ENCODE data around the gene FKBP5.
"Not testable (repeated sequence)": the region's sequence is repeated elsewhere in the genome, so short reads cannot be mapped to it uniquely, and the experiment has no call there.

FKBP5 gene

DNA sequence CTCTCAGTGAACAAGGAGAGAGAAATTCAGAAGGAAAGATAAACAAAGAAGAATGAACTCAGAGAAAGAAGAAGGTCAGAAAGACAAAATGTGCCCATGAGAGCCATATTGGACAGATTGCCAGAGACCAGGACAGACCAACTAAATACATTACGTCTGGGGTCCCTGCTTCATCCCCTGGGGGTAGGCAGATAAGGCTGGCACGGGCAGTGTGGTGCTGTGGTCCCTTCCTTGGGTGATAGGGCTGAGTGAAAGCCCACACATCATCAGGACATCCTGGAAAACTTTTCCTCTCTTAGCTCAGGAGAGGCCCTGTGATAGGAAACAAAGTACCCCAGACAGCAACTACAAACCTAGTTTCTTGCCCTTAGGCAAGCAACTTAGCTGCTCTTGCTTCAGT lies 34.9 kb upstream of the FKBP5 start:
- DNase-seq: no peak

- no peak for DNase-seq
These were observed 33.5 kb upstream of the FKBP5 start for GRCh38 chr6:35722121-35722761.

DNA sequence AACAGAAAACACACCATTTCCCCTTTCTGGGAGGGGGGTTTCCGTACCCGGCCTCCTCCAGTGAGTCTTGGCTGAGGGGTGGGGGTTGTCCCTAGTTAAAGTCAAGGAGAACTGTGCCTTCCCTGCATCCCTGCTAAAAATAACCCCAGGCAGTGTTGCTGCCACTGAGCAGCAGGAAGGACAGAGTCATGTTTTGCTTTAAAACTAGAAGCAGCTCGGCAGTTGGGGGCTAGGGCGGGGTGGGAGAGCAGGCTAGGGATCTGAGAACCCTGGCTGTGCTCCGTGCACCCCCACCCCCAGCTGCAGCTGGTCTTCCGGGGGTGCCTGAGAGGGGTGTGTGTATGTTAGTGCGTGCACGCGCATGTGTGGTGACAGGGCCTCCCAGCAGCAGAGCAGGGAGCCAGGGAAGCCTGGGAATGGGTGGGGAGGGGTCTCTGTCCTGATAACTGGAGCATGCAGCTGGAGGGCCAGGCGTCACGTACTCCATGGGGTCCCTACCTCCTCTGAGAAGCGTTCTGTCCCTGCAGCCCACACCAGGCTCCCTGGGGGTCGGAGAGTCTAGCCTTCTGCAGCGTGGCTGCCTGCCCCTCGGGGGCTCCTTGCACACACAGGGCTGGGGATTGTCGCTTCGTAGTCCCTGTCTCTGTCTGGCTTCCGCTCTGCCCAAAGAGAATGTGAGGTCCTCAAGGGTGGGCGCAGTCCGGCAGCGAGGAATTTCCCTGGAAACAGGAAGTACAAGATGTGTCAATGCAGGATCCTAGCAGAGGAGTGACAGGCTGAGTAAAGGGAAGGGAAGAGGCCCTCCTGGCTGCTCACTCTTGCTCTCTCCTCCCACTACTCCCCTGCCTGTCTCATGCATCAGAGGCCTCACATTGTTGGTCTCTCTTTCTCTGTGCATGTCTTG lies 31.4 kb upstream of the FKBP5 start:
- DNase-seq: peak; percentile 89

GRCh38 chr6:35719404-35719829 lies 30.7 kb upstream of the FKBP5 start:
- no peak for DNase-seq

- no peak for DNase-seq
These were observed 30.2 kb upstream of the FKBP5 start for GRCh38 chr6:35718911-35719381.

GRCh38 chr6:35718375-35718736 lies 29.6 kb upstream of the FKBP5 start:
- DNase-seq: no peak

- no peak for DNase-seq
These were observed 29.0 kb upstream of the FKBP5 start for GRCh38 chr6:35717449-35718374.

DNA sequence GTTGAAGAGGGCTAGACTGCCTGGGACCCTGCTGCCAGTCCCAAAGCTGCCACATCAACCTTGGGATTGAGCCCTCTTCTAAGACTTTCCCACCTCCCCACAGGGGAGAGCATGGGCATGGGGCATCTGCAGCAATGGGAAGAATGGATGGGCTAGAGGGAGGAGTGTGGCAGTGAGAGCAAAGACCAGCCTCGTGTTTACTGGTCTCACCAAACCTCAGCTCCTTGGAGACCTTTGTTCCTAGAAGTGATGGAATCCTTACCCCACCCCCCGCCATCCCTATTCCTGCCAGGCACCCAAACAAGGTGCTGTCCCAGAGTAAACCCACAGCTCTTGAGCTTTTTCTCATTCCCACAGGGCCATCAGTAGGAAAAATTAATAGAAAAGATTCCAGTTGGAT lies 28.1 kb upstream of the FKBP5 start:
- no peak for DNase-seq

GRCh38 chr6:35713006-35713767 lies 24.5 kb upstream of the FKBP5 start:
- DNase-seq: no peak

GRCh38 chr6:35711731-35712130 lies 23.0 kb upstream of the FKBP5 start:
- DNase-seq: no peak

GRCh38 chr6:35710241-35710847 lies 21.6 kb upstream of the FKBP5 start:
- no peak for DNase-seq

GRCh38 chr6:35708585-35708984 lies 19.9 kb upstream of the FKBP5 start:
- DNase-seq: no peak

DNA sequence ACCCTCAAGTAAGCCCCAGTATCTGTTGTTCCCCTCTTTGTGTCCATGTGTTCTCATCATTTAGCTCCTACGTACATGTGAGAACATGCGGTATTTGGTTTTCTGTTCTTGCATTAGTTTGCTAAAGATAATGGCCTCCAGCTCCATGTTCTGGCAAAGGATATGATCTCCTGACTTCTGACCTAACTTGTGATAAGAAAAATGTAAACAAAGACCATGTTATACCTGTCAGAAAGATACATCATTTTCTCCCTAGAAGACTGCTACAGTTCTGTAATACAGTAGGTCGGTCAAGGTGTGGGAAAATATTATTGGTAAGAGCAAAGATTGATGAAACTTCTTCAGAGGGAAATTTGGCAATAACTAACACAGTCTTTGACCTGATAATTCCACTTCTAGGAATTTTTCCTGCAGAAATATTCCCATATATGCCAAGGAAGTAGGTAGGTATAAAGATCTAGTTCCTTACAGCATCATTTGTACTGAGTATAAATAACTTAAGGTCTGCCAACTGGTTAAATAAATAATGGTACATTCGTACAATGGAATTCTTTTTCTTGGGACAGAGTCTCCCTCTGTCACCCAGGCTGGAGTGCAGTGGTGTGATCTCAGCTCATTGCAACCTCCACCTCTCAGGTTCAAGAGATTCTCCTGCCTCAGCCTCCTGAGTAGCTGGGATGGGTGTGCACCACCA lies 19.1 kb upstream of the FKBP5 start:
- no peak for DNase-seq

DNA sequence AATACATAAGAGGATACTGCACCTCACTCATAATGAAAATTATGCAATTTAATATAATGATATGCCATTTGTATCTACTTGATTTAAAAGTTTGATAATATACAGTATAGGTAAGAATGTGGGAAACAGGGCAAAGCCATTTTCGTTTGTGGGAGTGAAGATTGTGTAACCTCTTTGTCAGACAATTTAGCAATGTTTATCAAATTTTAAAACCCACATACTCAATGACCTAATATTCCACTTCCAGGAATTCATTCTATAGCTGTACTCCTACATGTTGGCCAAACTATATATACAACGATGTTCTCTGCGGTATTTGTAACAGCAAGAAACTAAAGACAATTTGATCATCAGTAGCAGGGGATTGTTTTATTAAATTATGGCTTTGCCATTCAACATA lies 17.8 kb upstream of the FKBP5 start:
- DNase-seq: no peak

GRCh38 chr6:35703554-35703953 lies 14.8 kb upstream of the FKBP5 start:
- DNase-seq: no peak

GRCh38 chr6:35698858-35699257 lies 10.1 kb upstream of the FKBP5 start:
- DNase-seq: no peak

- DNase-seq: not testable (repeated sequence)
These were observed 9.7 kb upstream of the FKBP5 start for GRCh38 chr6:35698430-35698829.

DNA sequence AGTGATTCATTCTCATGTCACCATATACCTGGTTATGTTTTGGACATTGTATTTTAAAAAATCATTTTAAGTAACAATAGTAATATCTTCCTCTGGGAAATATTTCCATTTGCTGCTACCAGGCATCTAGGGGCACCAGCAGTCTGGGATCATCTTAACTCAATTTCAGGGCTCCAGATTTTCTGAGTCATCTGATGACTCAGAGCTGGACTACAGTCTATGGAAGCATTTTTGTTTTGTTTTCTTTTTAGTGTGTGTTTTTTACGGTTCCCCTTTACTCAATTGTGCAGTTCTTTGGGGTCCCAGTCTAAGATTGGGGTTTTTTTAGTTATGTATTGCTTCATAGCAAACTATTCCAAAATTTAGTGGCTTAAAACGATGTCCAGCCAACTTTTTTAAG lies 5.7 kb upstream of the FKBP5 start:
- DNase-seq: no peak

DNA sequence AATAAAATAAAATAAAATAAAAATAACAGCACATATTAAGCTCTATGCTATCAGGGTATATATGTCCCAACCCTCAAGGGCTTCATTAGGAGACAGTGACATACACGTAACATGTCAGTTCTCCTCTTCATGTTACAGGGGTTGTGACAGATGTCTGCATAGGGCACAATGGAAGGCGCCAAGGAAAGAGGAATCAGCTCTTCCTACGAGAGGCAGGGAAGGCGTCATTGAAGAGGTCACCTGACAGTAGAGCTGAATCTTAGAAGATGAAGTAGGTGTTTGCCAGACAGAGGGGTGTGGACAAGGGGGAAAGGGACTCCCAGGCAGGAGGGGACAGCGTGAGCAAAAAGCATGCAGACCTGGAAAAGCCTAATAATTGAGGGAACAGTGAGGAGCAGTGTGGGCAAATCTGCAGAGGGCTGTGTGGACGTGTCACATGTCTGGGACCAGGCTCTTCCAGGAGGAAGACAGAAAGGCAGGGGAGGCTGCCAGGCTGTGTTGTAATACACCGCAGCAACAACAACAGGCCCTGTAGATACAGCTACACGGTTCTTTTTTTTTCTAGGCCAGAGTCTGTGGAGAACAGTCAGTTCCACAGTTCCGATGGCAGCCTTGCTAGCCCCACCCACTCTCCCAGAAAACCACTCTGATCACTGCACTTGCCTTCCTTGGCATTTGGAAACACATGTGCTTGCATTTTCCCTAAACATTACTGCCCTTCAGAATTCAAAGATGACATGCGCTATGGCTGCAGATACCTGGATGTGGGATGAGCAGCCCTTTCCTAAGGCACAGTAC lies 2.5 kb upstream of the FKBP5 start:
- DNase-seq: peak; percentile 53

GRCh38 chr6:35690484-35690883 lies 1.8 kb upstream of the FKBP5 start:
- DNase-seq: no peak

Measured in left hindlimb (tissue), 1 donor.